CD14-positive monocyte (primary cell): ENCODE results near the gene DPH5. TPM values are rescaled to one million over a fixed set of nuclear protein-coding genes. Genes with fewer than 3 reads are reported as not detected.
A peak's percentile ranks its signal among the peaks of the same experiment; 100 is the strongest.

Source experiments
- DNase-seq, 3 donors: peaks; one replicate each; pipeline ENCODE4 v3.0.0-alpha.2; 2011 to 2022
- H2AFZ ChIP-seq: 2 replicates; pipeline ENCODE4 v1.6.0; 2012; ENCODE audit warnings: mild to moderate bottlenecking, low read depth, low read length, inconsistent platforms; ENCODE audit not compliant: insufficient read depth, poor library complexity, severe bottlenecking
- H3K27ac ChIP-seq, 2 donors: 1 replicate in 1 of 2; 2 replicates in 1 of 2; pipeline ENCODE4 v1.5.1; 2012 to 2013; ENCODE audit warnings: low read length in 2 of 2, control low read depth in 1 of 2, inconsistent platforms in 1 of 2, low read depth in 1 of 2, mild to moderate bottlenecking in 1 of 2
- H3K27me3 ChIP-seq, 2 donors: one replicate each; pipeline versions ENCODE4 v1.6.0 to v1.6.1; 2011 to 2013; ENCODE audit warnings: low read length in 2 of 2; ENCODE audit not compliant: control insufficient read depth in 2 of 2, insufficient read depth in 2 of 2
- H3K36me3 ChIP-seq, 2 donors: replicated peaks in 1 of 2; 1 replicate in 1 of 2; 2 replicates in 1 of 2; pipeline versions ENCODE4 v1.5.1 to v1.6.1; 2012 to 2013; ENCODE audit warnings: low read length in 2 of 2, control low read depth in 1 of 2, inconsistent platforms in 1 of 2, mild to moderate bottlenecking in 1 of 2; ENCODE audit not compliant: insufficient read depth in 2 of 2, control insufficient read depth in 1 of 2
- H3K4me1 ChIP-seq, 2 donors: 1 replicate in 1 of 2; 2 replicates in 1 of 2; pipeline versions ENCODE4 v1.5.1 to v1.6.1; 2012 to 2013; ENCODE audit warnings: low read length in 2 of 2, control low read depth in 1 of 2, inconsistent platforms in 1 of 2, mild to moderate bottlenecking in 1 of 2, moderate library complexity in 1 of 2; ENCODE audit not compliant: insufficient read depth in 2 of 2, control insufficient read depth in 1 of 2
- H3K4me2 ChIP-seq: replicated peaks from 2 replicates; pipeline ENCODE3; 2012; ENCODE audit warnings: low read length, moderate library complexity, mild to moderate bottlenecking; ENCODE audit not compliant: poor library complexity, severe bottlenecking; ENCODE audit errors: extremely low read depth
- H3K4me3 ChIP-seq, 3 experiments: fragments of 200-600 bp in 1 of 3; sonication (generic) in 1 of 3; replicated peaks in 1 of 3; 1 replicate in 2 of 3; 2 replicates in 1 of 3; pipeline ENCODE4 v1.5.1; 2011 to 2013; ENCODE audit warnings: low read length in 3 of 3, mild to moderate bottlenecking in 3 of 3, control low read depth in 2 of 3, low read depth in 2 of 3, inconsistent platforms in 1 of 3, moderate library complexity in 1 of 3
- H3K79me2 ChIP-seq: 2 replicates; pipeline ENCODE4 v1.6.0; 2012; ENCODE audit warnings: mild to moderate bottlenecking, control low read depth, inconsistent platforms, low read length, moderate library complexity; ENCODE audit not compliant: insufficient read depth
- H3K9ac ChIP-seq: 2 replicates; pipeline ENCODE4 v1.6.0; 2017; ENCODE audit warnings: low read length, mild to moderate bottlenecking; ENCODE audit not compliant: insufficient read depth, poor library complexity, severe bottlenecking
- H3K9me3 ChIP-seq, 2 donors: replicated peaks in 1 of 2; 1 replicate in 1 of 2; 2 replicates in 1 of 2; pipeline versions ENCODE4 v1.5.1 to v1.6.1; 2012 to 2013; ENCODE audit warnings: low read length in 2 of 2, control low read depth in 1 of 2; ENCODE audit not compliant: control insufficient read depth in 1 of 2, insufficient read depth in 1 of 2
- H4K20me1 ChIP-seq: 2 replicates; pipeline ENCODE4 v1.6.0; 2012; ENCODE audit warnings: mild to moderate bottlenecking, low read length, control low read depth, moderate library complexity; ENCODE audit not compliant: insufficient read depth
- H3K27ac Mint-ChIP-seq, 7 donors: one replicate each; pipeline ENCODE4 v1.8.0; 2020; ENCODE audit warnings: mild to moderate bottlenecking in 7 of 7, mixed read lengths in 7 of 7, moderate library complexity in 6 of 7, inconsistent platforms in 2 of 7
- H3K27me3 Mint-ChIP-seq, 3 donors: one replicate each; pipeline ENCODE4 v1.8.0; 2021 to 2022; ENCODE audit warnings: low read depth in 3 of 3, mild to moderate bottlenecking in 3 of 3, mixed read lengths in 3 of 3, moderate library complexity in 3 of 3, inconsistent platforms in 1 of 3
- H3K36me3 Mint-ChIP-seq, 2 donors: one replicate each; pipeline ENCODE4 v1.8.0; 2020; ENCODE audit warnings: mixed read lengths in 2 of 2, inconsistent platforms in 1 of 2, mild to moderate bottlenecking in 1 of 2
- H3K4me1 Mint-ChIP-seq: one replicate; pipeline ENCODE4 v1.8.0; 2020; ENCODE audit warnings: mild to moderate bottlenecking, mixed read lengths
- H3K4me3 Mint-ChIP-seq, 2 donors: one replicate each; pipeline ENCODE4 v1.8.0; 2020; ENCODE audit warnings: mild to moderate bottlenecking in 2 of 2, mixed read lengths in 2 of 2, moderate library complexity in 1 of 2
- H3K9me3 Mint-ChIP-seq, 7 donors: one replicate each; pipeline ENCODE4 v1.8.0; 2020 to 2022; ENCODE audit warnings: mixed read lengths in 7 of 7, mild to moderate bottlenecking in 6 of 7, moderate library complexity in 6 of 7, inconsistent platforms in 2 of 7
- WGBS: methylation state at CpG from one replicate; pipeline ENCODE4 v1.1.5; 2013; ENCODE audit warnings: missing lambda C conversion rate; ENCODE audit not compliant: insufficient coverage; 5-methylcytosine and 5-hydroxymethylcytosine counted together
- intact Hi-C, 2 donors: fragments of 100-400 bp; cut with micrococcal nuclease; formaldehyde crosslinking; loops; one replicate each; pipeline versions ENCODE4 v1.15.0 to v1.15.1; 2023
- polyA plus RNA-seq, 3 donors: library from polyadenylated mRNA; depleted of rRNA in 1 of 3; unstranded in 2 of 3; stranded (reverse) in 1 of 3; fragments of 300-500 nt in 2 of 3; fragments of >200 nt in 1 of 3; fragmentation: Illumina TruSeq in 2 of 3; gene quantifications; 1 replicate in 2 of 3; 2 replicates in 1 of 3; pipeline ENCODE4 v1.2.3, GENCODE V29; 2012 to 2021
- TF ChIP-seq, protein P1 (sequence below): fragments of 200-600 bp; IDR thresholded peaks from one replicate; pipeline ENCODE4 v1.8.0; 2022; ENCODE audit warnings: antibody characterized with exemption, mild to moderate bottlenecking

DPH5 gene
- polyA plus RNA-seq, 3 donors = 10.3 to 14.3 (median 12.0) TPM

DNA sequence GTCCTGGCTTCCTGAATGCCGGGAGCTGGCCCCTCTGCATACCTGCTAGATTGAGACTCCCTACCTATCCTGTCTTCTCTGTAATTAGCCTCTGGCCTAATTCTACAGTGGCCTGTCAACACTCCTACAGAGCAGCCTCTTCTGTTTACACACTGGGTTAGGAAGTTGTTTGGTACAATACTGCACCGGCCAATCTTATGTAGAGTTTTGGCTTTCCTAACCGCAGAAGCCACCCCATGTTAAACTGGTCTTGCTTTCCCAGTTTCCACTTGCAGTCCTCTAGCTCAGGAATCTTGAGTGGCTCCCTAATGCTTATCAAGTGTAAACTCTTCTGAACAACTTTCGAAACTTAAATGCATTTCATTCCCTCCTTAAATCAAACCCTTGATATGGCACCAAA lies 42.8 kb downstream of the DPH5 start:
- no peak overlapping the region for H3K27ac ChIP-seq
- Mint-ChIP-seq H3K36me3 (peaks cover 52 to 53% of the 10 kb centered on the region in 2 donors), H3K4me3 (no peak overlapping the region), H3K27me3 (peaks cover 0 to 2% (median 1%) of the 10 kb centered on the region in 3 donors), H3K27ac (peak overlapping the region in 2 of 7 donors; percentile 7 to 26), H3K9me3 (no peaks in the 10 kb centered on the region), H3K4me1 (no peaks in the 10 kb centered on the region)
- no peaks in the 10 kb centered on the region for H3K9me3 ChIP-seq
- TF ChIP-seq, protein P1, sequence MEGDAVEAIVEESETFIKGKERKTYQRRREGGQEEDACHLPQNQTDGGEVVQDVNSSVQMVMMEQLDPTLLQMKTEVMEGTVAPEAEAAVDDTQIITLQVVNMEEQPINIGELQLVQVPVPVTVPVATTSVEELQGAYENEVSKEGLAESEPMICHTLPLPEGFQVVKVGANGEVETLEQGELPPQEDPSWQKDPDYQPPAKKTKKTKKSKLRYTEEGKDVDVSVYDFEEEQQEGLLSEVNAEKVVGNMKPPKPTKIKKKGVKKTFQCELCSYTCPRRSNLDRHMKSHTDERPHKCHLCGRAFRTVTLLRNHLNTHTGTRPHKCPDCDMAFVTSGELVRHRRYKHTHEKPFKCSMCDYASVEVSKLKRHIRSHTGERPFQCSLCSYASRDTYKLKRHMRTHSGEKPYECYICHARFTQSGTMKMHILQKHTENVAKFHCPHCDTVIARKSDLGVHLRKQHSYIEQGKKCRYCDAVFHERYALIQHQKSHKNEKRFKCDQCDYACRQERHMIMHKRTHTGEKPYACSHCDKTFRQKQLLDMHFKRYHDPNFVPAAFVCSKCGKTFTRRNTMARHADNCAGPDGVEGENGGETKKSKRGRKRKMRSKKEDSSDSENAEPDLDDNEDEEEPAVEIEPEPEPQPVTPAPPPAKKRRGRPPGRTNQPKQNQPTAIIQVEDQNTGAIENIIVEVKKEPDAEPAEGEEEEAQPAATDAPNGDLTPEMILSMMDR = no peak
- no peak overlapping the region for H3K4me3 ChIP-seq
- no peak overlapping the region for H3K4me2 ChIP-seq
- no peaks in the 10 kb centered on the region for H4K20me1 ChIP-seq
- H2AFZ ChIP-seq = no peak overlapping the region
- H3K9ac ChIP-seq = no peak overlapping the region
- peaks cover 21 to 73% of the 10 kb centered on the region in 2 donors for H3K36me3 ChIP-seq
- 100% methylated on average over 3 of the region's 4 CpGs for WGBS
- no peak for DNase-seq
- intact Hi-C loops = no loop called here
- no peaks in the 10 kb centered on the region for H3K4me1 ChIP-seq
- no peaks in the 10 kb centered on the region for H3K27me3 ChIP-seq
- no peaks in the 10 kb centered on the region for H3K79me2 ChIP-seq

DNA sequence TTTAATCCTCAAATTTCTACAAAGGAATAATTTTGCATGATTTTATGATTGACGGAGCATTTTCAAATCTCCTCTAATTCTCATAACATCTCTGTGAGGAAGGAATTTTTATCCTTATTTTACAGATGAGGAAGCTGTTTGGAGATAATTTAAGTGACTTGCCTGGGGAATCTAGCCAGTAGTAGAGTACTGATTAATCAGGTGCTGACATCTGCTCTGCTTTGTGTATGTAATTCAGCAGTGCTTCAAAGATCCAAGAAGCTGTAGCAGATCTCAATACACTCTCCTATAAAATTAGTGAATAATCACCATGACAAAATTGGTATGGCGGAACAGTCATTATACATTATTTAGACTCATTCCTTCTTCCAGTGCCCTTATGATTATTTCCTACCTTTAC lies 46.0 kb downstream of the DPH5 start:
- intact Hi-C loops = no loop called here
- no peak overlapping the region for H3K4me2 ChIP-seq
- TF ChIP-seq, protein P1 = no peak
- H3K9me3 ChIP-seq = no peaks in the 10 kb centered on the region
- no peaks in the 10 kb centered on the region for H4K20me1 ChIP-seq
- H3K36me3 ChIP-seq = peaks cover 40 to 90% of the 10 kb centered on the region in 2 donors
- H3K9me3 Mint-ChIP-seq = no peaks in the 10 kb centered on the region
- no peaks in the 10 kb centered on the region for H3K27me3 ChIP-seq
- no peak overlapping the region for H3K27ac ChIP-seq
- 100% methylated on average over 1 of the region's 2 CpGs for WGBS
- no peak for DNase-seq
- H2AFZ ChIP-seq = no peak overlapping the region
- H3K4me3 Mint-ChIP-seq = no peak overlapping the region
- H3K27me3 Mint-ChIP-seq = peaks cover 0 to 2% (median 1%) of the 10 kb centered on the region in 3 donors
- H3K9ac ChIP-seq = no peak overlapping the region
- H3K27ac Mint-ChIP-seq = no peak overlapping the region
- H3K79me2 ChIP-seq = no peaks in the 10 kb centered on the region
- H3K36me3 Mint-ChIP-seq = peaks cover 67 to 69% of the 10 kb centered on the region in 2 donors
- no peak overlapping the region for H3K4me3 ChIP-seq
- H3K4me1 Mint-ChIP-seq = no peaks in the 10 kb centered on the region
- no peaks in the 10 kb centered on the region for H3K4me1 ChIP-seq
